Endometrial microvascular endothelial cells (primary cell): Measurements from ENCODE around the gene MAST4. TPM values are rescaled to one million over a fixed set of nuclear protein-coding genes. Genes with fewer than 3 reads are reported as not detected.
"Not testable (repeated sequence)": the region's sequence is repeated elsewhere in the genome, so short reads cannot be mapped to it uniquely, and the experiment has no call there.

Experiments
- in situ Hi-C: cut with HindIII; loops from 2 replicates; pipeline ENCODE4 v1.10.0; 2017; ENCODE audit warnings: low sequenced_read_pairs, low pct_unique_long_range_greater_than_20kb; ENCODE audit errors: inconsistent ontology term
- total RNA-seq: library from RNA; depleted of rRNA; stranded (reverse); fragments of >200 nt; gene quantifications from one replicate; pipeline ENCODE4 v1.2.3, GENCODE V29; 2015; ENCODE audit errors: inconsistent ontology term

MAST4 gene
- total RNA-seq, 1 donor from 2014 or later, result 29.3 TPM

GRCh38 chr5:67094476-67095300, 498.5 kb downstream of the MAST4 start:
- in situ Hi-C loops, result no loop called here

- in situ Hi-C loops, result no loop called here
Measured at GRCh38 chr5:67095346-67096171, 499.4 kb downstream of the MAST4 start.

- in situ Hi-C loops, result no loop called here
Measured at GRCh38 chr5:67098656-67099055, 502.5 kb downstream of the MAST4 start.

- in situ Hi-C loops, result no loop called here
Measured at GRCh38 chr5:67100301-67100700, 504.1 kb downstream of the MAST4 start.

GRCh38 chr5:67102708-67103107, 506.5 kb downstream of the MAST4 start:
- in situ Hi-C loops, result no loop called here

GRCh38 chr5:67104859-67105258, 508.7 kb downstream of the MAST4 start:
- in situ Hi-C loops, result no loop called here

GRCh38 chr5:67105270-67105669, 509.1 kb downstream of the MAST4 start:
- in situ Hi-C loops, result no loop called here

GRCh38 chr5:67106626-67107342, 510.6 kb downstream of the MAST4 start:
- in situ Hi-C loops, result no loop called here

GRCh38 chr5:67111779-67112178, 515.6 kb downstream of the MAST4 start:
- in situ Hi-C loops, result no loop called here

GRCh38 chr5:67115246-67115645, 519.1 kb downstream of the MAST4 start:
- in situ Hi-C loops, result no loop called here

GRCh38 chr5:67115817-67116216, 519.6 kb downstream of the MAST4 start:
- in situ Hi-C loops, result no loop called here

GRCh38 chr5:67118050-67118620, 521.9 kb downstream of the MAST4 start:
- in situ Hi-C loops, result no loop called here

GRCh38 chr5:67119010-67119409, 522.8 kb downstream of the MAST4 start:
- in situ Hi-C loops, result no loop called here

- in situ Hi-C loops, result no loop called here
Measured at GRCh38 chr5:67120032-67120431, 523.8 kb downstream of the MAST4 start.

GRCh38 chr5:67123819-67124218, 527.6 kb downstream of the MAST4 start:
- in situ Hi-C loops, result no loop called here

- in situ Hi-C loops, result no loop called here
Measured at GRCh38 chr5:67124556-67124955, 528.4 kb downstream of the MAST4 start.

- in situ Hi-C loops, result not testable (repeated sequence)
Measured at GRCh38 chr5:67127347-67127895, 531.2 kb downstream of the MAST4 start.

GRCh38 chr5:67129768-67130167, 533.6 kb downstream of the MAST4 start:
- in situ Hi-C loops, result no loop called here

- in situ Hi-C loops, result no loop called here
Measured at GRCh38 chr5:67133217-67133616, 537.0 kb downstream of the MAST4 start.
